B cell (primary cell): Measurements from ENCODE around the gene MYBPHL. TPM values are rescaled to one million over a fixed set of nuclear protein-coding genes. Genes with fewer than 3 reads are reported as not detected.

Experiments
- ATAC-seq: fragments of 200-7000 bp; cut with Tn5 transposase; one replicate; pipeline ENCODE4 v1.10.0; 2021; ENCODE audit warnings: low read depth, mild to moderate bottlenecking, moderate number of reproducible peaks, moderate library complexity
- CTCF ChIA-PET: fragments of 350-600 bp; sonication (Branson Sonifier 250); formaldehyde crosslinking; loops from one replicate; lab custom pipeline; 2021; ENCODE audit warnings: antibody characterized with exemption, inconsistent platforms; lab: Charles Lee
- POLR2A ChIA-PET: fragments of 350-600 bp; sonication (Branson Sonifier 250); formaldehyde crosslinking; loops from one replicate; lab custom pipeline; 2021; ENCODE audit warnings: antibody characterized with exemption; lab: Charles Lee
- DNase-seq: peaks from one replicate; pipeline ENCODE4 v3.0.0; 2013
- H2AFZ ChIP-seq: 2 replicates; pipeline ENCODE4 v1.6.1; 2012; ENCODE audit warnings: mild to moderate bottlenecking, low read depth, low read length; ENCODE audit not compliant: insufficient read depth, poor library complexity, severe bottlenecking
- H3K27ac ChIP-seq, 2 donors: 1 replicate in 1 of 2; 2 replicates in 1 of 2; pipeline ENCODE4 v1.5.1; 2012 to 2013; ENCODE audit warnings: low read length in 2 of 2, mild to moderate bottlenecking in 2 of 2, moderate library complexity in 1 of 2
- H3K27me3 ChIP-seq, 4 experiments: fragments of 200-600 bp in 1 of 4; sonication (generic) in 1 of 4; replicated peaks in 1 of 4; 1 replicate in 2 of 4; 2 replicates in 2 of 4; pipeline versions ENCODE4 v1.6.1 to v1.7.0; 2013 to 2016; ENCODE audit warnings: low read length in 3 of 4, mild to moderate bottlenecking in 2 of 4, mixed read lengths in 1 of 4, moderate library complexity in 1 of 4; ENCODE audit not compliant: insufficient read depth in 4 of 4, control insufficient read depth in 3 of 4; ENCODE audit errors: control extremely low read depth in 1 of 4
- H3K36me3 ChIP-seq, 2 experiments: replicated peaks in 1 of 2; 1 replicate in 1 of 2; 2 replicates in 1 of 2; pipeline versions ENCODE4 v1.6.1 to v1.7.1; 2013; ENCODE audit warnings: low read length in 1 of 2; ENCODE audit not compliant: insufficient read depth in 2 of 2, control insufficient read depth in 1 of 2; ENCODE audit errors: control extremely low read depth in 1 of 2, extremely low read depth in 1 of 2
- H3K4me1 ChIP-seq, 2 donors: fragments of 200-600 bp in 1 of 2; sonication (generic) in 1 of 2; 1 replicate in 1 of 2; 2 replicates in 1 of 2; pipeline versions ENCODE4 v1.5.1 to v1.6.1; 2013 to 2017; ENCODE audit warnings: low read length in 2 of 2; ENCODE audit not compliant: control insufficient read depth in 2 of 2, insufficient read depth in 2 of 2
- H3K4me2 ChIP-seq: replicated peaks from 2 replicates; pipeline ENCODE3; 2012; ENCODE audit warnings: mild to moderate bottlenecking, low read depth, low read length; ENCODE audit not compliant: poor library complexity, severe bottlenecking
- H3K4me3 ChIP-seq, 5 experiments: fragments of 200-600 bp in 1 of 5; sonication (generic) in 1 of 5; 1 replicate in 3 of 5; 2 replicates in 2 of 5; pipeline versions ENCODE4 v1.5.1 to v1.7.0; 2011 to 2016; ENCODE audit warnings: low read length in 4 of 5, mild to moderate bottlenecking in 4 of 5, low read depth in 2 of 5, control low read depth in 1 of 5, moderate library complexity in 1 of 5; ENCODE audit not compliant: insufficient read depth in 1 of 5; ENCODE audit errors: control extremely low read depth in 1 of 5, extremely low read depth in 1 of 5
- H3K79me2 ChIP-seq: fragments of 200-600 bp; sonication (generic); one replicate; pipeline ENCODE4 v1.6.0; 2016; ENCODE audit warnings: low read length; ENCODE audit not compliant: control insufficient read depth, insufficient read depth
- H3K9ac ChIP-seq: fragments of 200-600 bp; sonication (generic); 2 replicates; pipeline ENCODE4 v1.6.1; 2017; ENCODE audit warnings: mild to moderate bottlenecking, low read length, moderate library complexity
- H3K9me3 ChIP-seq, 3 donors: one replicate each; pipeline versions ENCODE4 v1.6.1 to v1.7.1; 2013; ENCODE audit warnings: low read length in 2 of 3; ENCODE audit not compliant: control insufficient read depth in 2 of 3, insufficient read depth in 1 of 3; ENCODE audit errors: control extremely low read depth in 1 of 3
- H4K20me1 ChIP-seq: 2 replicates; pipeline ENCODE4 v1.6.0; 2012; ENCODE audit warnings: mild to moderate bottlenecking, low read length; ENCODE audit not compliant: insufficient read depth, control insufficient read depth, poor library complexity, severe bottlenecking
- H3K27ac Mint-ChIP-seq: one replicate; pipeline ENCODE4 v1.8.0; 2021; ENCODE audit warnings: mixed read lengths
- H3K27me3 Mint-ChIP-seq: one replicate; pipeline ENCODE4 v1.8.0; 2021; ENCODE audit warnings: mixed read lengths
- H3K4me1 Mint-ChIP-seq: one replicate; pipeline ENCODE4 v1.8.0; 2021; ENCODE audit warnings: mixed read lengths
- H3K4me3 Mint-ChIP-seq: one replicate; pipeline ENCODE4 v1.8.0; 2021; ENCODE audit warnings: mixed read lengths
- H3K9me3 Mint-ChIP-seq: one replicate; pipeline ENCODE4 v1.8.0; 2022; ENCODE audit warnings: mixed read lengths; ENCODE audit not compliant: insufficient read depth
- EZH2 ChIP-seq: IDR thresholded peaks from 2 replicates; pipeline ENCODE4 v1.6.1; 2012; ENCODE audit warnings: borderline replicate concordance, low read depth, mild to moderate bottlenecking, moderate library complexity, low read length; ENCODE audit not compliant: insufficient read depth, poor library complexity, severe bottlenecking
- WGBS: methylation state at CpG from one replicate; pipeline ENCODE4 v1.1.5; 2013; ENCODE audit warnings: missing lambda C conversion rate; ENCODE audit not compliant: insufficient coverage; 5-methylcytosine and 5-hydroxymethylcytosine counted together
- intact Hi-C: fragments of 100-400 bp; cut with micrococcal nuclease; formaldehyde crosslinking; loops from one replicate; pipeline ENCODE4 v1.10.0; 2022
- polyA plus RNA-seq: library from polyadenylated mRNA; depleted of rRNA; stranded (reverse); fragments of >200 nt; gene quantifications from 2 replicates; pipeline ENCODE4 v1.2.3, GENCODE V29; 2012
- total RNA-seq, 2 donors: library from RNA; stranded (reverse); fragments of 120-200 nt in 1 of 2; gene quantifications; 1 replicate in 1 of 2; 2 replicates in 1 of 2; pipeline versions ENCODE4 v1.2.3 to v1.2.4, GENCODE V29; 2013 to 2022
- TF ChIP-seq, protein P1 (sequence below): fragments of 200-600 bp; IDR thresholded peaks from one replicate; pipeline ENCODE4 v1.8.0; 2022; ENCODE audit warnings: antibody characterized with exemption, mild to moderate bottlenecking

The MYBPHL gene
- total and polyA plus RNA-seq, 2 donors (not counting 1 experiment from before 2014, with no cell fraction given), result not detected

DNA sequence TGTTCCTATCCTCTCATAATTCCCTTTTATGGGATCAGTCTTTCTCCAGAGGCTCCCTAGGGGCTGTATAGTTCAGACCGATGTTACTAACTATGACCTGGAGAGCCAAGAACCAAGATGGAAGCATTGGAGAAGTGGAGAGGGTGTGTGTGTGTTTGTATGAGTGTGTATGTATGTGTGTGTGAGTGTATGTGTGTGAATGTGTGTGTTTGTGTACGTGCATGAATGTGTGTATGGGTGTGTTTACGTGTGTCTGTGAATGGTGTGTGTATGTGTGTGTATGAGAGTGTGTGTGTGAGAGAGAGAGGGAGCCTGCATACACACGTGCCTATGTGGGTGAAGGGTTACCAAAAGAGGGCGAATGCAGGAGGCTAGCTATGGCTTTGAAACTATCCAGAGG lies 4.9 kb downstream of the MYBPHL start:
- ChIA-PET POLR2A (interaction anchor here (0.6 kb wide), 1 partner anchor 200 kb away, joined by 4 read pairs; no protein-coding TSS in a partner anchor), CTCF (no interaction called here)
- H3K27me3 Mint-ChIP-seq, result peaks cover 15% of the 10 kb centered on the region
- peaks cover 0 to 47% (median 14%) of the 10 kb centered on the region in 4 experiments for H3K27me3 ChIP-seq
- H3K27ac ChIP-seq, result no peak overlapping the region
- H3K4me3 Mint-ChIP-seq, result no peak overlapping the region
- peaks cover under 1% of the 10 kb centered on the region for H3K4me1 Mint-ChIP-seq
- no peak overlapping the region for H3K4me3 ChIP-seq
- intact Hi-C loops, result no loop called here
- H3K79me2 ChIP-seq, result no peaks in the 10 kb centered on the region
- H3K27ac Mint-ChIP-seq, result no peak overlapping the region
- H4K20me1 ChIP-seq, result no peaks in the 10 kb centered on the region
- H3K9ac ChIP-seq, result no peak overlapping the region
- H3K36me3 ChIP-seq, result no peaks in the 10 kb centered on the region
- DNase-seq (no peak), ATAC-seq (no peak)
- H3K9me3 Mint-ChIP-seq, result no peaks in the 10 kb centered on the region
- no peak overlapping the region for H3K4me2 ChIP-seq
- H2AFZ ChIP-seq, result no peak overlapping the region
- H3K4me1 ChIP-seq, result peaks cover 5 to 9% of the 10 kb centered on the region in 2 donors
- 91% methylated on average over 5 of the region's 5 CpGs for WGBS
- H3K9me3 ChIP-seq, result peaks cover 0 to 3% (median 0%) of the 10 kb centered on the region in 3 donors
- TF ChIP-seq, protein P1, sequence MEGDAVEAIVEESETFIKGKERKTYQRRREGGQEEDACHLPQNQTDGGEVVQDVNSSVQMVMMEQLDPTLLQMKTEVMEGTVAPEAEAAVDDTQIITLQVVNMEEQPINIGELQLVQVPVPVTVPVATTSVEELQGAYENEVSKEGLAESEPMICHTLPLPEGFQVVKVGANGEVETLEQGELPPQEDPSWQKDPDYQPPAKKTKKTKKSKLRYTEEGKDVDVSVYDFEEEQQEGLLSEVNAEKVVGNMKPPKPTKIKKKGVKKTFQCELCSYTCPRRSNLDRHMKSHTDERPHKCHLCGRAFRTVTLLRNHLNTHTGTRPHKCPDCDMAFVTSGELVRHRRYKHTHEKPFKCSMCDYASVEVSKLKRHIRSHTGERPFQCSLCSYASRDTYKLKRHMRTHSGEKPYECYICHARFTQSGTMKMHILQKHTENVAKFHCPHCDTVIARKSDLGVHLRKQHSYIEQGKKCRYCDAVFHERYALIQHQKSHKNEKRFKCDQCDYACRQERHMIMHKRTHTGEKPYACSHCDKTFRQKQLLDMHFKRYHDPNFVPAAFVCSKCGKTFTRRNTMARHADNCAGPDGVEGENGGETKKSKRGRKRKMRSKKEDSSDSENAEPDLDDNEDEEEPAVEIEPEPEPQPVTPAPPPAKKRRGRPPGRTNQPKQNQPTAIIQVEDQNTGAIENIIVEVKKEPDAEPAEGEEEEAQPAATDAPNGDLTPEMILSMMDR, result no peak
- no peak for TF ChIP-seq EZH2

- ATAC-seq, result no peak
- peaks cover 15% of the 10 kb centered on the region for H3K27me3 Mint-ChIP-seq
- no peaks in the 10 kb centered on the region for H3K9me3 Mint-ChIP-seq
- 73% methylated on average over 13 of the region's 16 CpGs for WGBS
- ChIA-PET POLR2A (no interaction called here), CTCF (no interaction called here)
- Histone ChIP-seq H3K79me2 (no peaks in the 10 kb centered on the region), H2AFZ (no peak overlapping the region), H3K4me3 (no peak overlapping the region), H3K4me1 (peaks cover 1 to 5% of the 10 kb centered on the region in 2 donors), H3K36me3 (no peaks in the 10 kb centered on the region), H3K9ac (no peak overlapping the region), H3K4me2 (no peak overlapping the region), H3K9me3 (peaks cover 0 to 3% (median 0%) of the 10 kb centered on the region in 3 donors), H3K27me3 (peaks cover 0 to 45% (median 12%) of the 10 kb centered on the region in 4 experiments), H3K27ac (no peak overlapping the region), H4K20me1 (no peaks in the 10 kb centered on the region)
- H3K27ac Mint-ChIP-seq, result no peak overlapping the region
- DNase-seq, result no peak
- H3K4me3 Mint-ChIP-seq, result no peak overlapping the region
- no peak for TF ChIP-seq EZH2
- TF ChIP-seq, protein P1, result no peak
- peaks cover under 1% of the 10 kb centered on the region for H3K4me1 Mint-ChIP-seq
- intact Hi-C loops, result no loop called here
These were observed 6.1 kb downstream of the MYBPHL start for GRCh38 chr1:109300650-109301151.
